HG03175 (cell line): ENCODE results near the gene PHLDB2.

Source experiments
- ATAC-seq: cut with Tn5 transposase; IDR thresholded peaks from one replicate; pipeline ENCODE4 v1.9.1; 2021; ENCODE audit warnings: mild to moderate bottlenecking, moderate library complexity; ENCODE audit not compliant: unreplicated experiment

PHLDB2 gene

DNA sequence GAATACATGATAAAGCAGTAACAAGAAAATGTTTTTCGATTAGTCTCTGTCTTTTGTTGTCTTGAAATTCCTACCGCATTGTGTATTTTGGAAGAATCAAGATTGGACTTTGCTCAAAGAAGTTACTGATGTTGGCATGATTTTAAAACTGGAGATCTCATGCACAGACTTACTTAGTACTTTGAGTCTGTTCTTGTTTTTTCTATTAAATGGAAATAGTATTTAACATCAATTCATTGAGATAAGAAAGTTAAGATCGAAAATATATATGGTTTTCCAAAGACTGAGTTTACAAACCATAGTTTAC, 122.3 kb downstream of the PHLDB2 start:
- ATAC-seq = no peak

DNA sequence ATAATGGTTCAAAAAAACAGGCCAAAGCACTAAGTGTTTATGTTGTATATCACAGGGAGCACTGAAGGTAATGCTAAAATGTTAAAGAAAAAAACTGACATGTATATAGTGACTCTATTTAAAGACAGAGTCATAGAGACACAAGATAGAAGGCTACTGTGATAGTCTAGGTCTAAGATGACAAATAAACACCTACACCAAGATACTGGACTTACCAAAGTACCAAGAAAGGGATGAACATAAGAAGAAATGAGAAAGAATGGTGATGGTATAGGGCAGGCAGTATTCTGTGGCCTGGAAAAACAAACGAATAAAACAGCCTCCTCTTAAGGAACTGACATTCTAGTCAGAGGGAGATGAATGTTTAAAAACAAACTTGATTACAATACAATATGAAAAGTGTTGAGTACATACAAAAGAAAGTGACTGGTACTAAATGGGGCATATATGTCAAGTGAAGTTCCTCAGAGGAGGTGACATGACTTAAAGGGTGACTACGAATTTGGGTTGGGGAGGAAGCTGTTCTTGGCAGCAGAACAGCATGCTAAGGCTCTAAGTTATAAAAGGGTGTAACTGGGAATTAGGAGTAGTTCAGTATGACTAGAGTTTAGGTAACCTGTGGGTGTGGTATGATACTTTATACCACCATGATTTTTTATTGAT, 125.7 kb downstream of the PHLDB2 start:
- no peak for ATAC-seq

DNA sequence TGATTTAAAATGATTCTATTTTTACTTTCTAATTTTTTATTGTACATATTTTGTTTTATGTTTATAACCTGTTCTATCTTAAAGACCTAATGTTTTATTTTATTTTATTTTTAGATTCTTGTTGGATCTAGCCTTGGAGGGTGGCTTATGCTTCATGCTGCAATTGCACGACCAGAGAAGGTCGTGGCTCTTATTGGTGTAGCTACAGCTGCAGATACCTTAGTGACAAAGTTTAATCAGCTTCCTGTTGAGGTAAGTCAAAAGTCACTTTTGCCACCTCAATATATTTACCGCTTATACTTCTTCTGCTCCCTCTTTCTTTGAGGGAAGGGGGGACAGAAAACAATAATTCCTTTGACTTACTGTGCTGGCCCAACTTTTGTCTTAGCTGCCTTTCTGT, 127.7 kb downstream of the PHLDB2 start:
- no peak for ATAC-seq

DNA sequence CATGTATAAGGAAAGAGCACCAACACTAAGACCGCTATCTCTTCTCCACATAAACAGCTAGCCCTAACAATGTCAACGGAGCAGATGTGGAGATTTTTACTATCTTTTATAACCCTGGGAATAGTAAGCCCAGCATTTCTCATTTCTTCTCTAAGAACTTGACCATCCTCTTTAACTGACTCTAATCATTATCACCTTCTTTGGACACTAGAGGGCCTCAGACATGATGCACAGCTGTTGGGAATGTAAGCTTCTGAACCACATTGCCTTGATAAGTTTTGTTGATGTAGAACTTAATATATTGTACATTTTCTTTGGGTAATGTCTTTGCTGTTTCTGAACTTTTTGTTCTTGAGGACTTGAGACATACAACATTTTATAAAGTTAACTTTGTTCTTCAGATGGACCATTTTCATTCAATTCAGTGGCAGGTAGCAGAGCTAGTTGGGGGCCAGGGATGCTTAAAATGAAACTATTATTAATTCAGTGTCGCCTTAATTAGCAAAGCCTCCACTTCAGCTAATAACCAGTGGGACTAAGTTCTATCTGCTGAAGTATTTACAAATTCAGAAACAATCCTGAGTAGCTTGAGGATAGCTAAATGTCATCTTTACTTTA, 130.1 kb downstream of the PHLDB2 start:
- ATAC-seq = peak; percentile 92

DNA sequence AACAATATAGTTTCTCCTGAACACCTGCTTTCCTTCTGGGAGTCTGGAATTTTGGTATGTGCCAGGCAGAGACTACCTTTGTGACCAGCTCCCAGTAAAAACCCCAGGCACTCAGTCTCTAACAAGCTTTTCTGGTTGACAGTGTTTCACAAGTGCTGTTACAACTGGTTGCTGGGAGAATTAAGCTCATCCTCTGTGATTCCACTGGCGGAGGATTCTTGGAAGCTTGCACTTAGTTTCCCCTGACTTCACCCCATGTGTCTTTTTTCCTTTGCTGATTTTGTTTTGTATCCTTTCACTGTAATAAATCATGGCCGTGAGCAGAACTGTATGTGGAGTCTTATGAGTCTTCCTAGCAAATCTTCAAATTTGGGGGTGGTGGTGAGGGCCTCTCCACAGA, 134.0 kb downstream of the PHLDB2 start:
- ATAC-seq = no peak

DNA sequence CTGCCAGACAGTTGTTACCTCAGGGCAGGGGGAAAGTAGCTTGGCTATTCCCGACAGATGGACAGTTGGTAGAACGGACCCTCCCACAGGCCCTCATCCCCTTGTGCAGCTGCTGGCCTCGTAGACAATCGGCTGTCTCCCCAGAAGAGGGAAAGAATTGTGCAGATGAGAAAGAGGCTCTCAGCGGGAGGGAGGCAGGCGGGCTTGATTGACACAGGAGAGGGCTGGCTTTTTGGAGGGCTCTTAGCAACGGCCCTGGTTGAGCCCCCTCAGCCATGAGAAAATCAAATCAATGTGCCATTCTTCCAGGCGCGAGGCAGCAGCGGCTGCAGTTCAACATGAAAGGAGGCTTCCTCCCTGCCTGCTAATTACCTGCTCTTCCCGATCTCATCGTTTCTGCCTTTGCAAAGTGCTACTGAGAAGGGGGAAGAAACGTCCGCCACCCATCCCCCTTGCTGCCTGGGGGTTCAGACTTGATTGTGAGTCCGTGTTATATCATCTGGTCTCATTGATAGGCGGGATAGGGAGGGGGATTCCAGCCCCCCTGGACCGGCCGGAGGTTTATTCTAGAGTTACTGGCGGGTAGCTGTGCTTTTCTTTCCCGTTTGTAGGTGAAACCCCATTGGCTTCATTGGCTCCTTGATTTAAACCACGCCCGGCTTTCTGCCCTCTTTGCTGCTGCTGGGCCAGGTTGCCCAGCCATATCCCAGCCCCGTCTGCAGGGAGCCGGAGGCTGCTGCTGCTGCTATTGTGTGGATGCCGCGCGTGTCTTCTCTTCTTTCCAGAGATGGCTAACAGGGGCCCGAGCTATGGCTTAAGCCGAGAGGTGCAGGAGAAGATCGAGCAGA, 139.8 kb downstream of the PHLDB2 start, which contains the start of gene TAGLN3:
TAGLN3 (plus strand) TSS at position 287 of the 848 bp plus-strand sequence; CDS start at position 788, 501 bp downstream.
- no peak for ATAC-seq

DNA sequence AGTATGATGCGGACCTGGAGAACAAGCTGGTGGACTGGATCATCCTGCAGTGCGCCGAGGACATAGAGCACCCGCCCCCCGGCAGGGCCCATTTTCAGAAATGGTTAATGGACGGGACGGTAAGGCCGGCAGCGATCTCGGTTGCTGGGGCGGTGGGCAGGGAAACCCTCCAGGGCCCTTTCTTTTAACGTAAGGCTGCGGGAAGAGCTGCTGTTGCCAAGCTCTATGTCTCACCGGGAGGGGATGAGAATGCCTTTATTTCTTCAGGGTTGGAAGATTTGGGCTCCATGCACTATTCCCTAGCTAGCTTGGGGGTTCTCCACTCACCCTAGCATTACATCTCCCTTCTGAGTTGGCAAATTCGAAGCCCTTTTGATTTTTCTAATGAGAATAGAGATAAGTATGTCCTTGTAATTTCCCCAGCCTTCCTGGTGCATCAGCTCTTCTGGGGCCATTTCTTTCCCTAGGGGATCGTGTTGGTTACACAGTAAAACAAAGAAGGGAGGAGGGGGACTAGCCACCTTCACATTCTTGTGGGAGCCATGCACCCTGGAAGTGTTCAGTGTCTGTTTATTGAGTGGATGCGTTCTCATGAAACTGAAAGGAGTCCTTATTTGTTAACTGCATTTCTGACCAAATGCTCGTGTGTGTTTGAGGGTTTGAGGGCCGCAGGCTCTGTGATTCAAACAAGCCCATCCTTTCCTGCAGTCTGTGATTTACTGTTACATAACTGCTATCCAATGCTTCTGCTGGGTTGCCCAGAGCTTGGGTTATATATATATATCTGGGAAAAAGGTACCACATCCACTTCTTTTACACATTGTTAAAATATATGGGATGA, 140.6 kb downstream of the PHLDB2 start:
- no peak for ATAC-seq

DNA sequence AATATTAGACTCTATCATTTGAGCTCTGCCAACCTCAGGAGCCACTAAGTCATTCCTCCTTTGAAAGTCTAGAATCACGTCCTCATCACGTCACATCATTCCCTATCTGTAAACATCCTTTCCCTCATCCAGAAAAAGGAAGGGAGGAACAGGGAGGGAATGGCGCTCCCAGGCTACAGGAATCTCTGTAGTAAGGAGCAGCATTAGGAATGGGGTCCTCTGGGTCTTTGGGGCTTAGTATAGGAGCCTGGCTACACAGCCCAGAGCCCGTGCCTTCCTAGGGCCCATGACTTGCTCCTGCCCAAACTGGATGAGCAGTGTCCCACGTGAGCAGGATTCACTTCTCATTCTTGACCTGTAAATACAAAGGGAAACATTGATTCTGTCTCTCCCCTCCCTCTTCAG, 141.3 kb downstream of the PHLDB2 start:
- ATAC-seq = no peak

DNA sequence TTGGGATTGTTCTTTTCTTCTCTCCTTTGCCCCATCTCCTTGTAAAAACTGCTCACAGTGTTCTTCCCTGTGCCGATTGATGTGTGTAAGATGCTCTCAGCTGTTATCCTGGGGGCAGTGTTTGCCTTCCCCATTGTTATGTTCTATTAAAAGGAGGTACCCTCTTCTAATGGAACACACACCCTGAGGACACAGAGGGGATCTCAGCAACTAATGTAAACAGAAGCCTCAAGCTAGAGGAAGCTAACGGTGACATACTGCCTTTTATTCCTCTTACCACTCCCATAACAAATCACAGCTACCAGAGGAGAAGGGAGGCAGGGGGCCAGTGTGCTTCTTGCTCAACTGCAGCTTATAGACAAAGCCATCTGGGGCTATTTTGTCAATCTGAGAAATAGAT, 141.9 kb downstream of the PHLDB2 start:
- no peak for ATAC-seq

DNA sequence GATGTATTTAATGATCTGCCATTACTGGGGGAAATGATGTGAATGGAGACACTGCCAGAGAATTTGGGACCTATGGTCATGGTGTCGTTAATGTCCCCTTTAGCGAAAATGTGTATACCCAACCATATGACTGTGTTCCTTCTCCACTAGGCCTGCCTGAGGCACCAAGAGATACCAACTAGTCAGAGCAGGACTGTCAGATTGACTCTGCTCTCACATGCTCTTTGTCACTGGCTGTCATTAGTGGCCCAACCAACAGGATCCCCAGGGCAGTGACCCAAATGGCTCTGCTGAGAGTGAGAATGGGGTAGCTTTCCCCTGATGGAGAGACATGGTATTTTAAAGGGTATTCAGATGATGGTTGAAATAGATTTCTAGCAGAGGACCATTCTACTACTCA, 142.5 kb downstream of the PHLDB2 start:
- ATAC-seq = no peak

DNA sequence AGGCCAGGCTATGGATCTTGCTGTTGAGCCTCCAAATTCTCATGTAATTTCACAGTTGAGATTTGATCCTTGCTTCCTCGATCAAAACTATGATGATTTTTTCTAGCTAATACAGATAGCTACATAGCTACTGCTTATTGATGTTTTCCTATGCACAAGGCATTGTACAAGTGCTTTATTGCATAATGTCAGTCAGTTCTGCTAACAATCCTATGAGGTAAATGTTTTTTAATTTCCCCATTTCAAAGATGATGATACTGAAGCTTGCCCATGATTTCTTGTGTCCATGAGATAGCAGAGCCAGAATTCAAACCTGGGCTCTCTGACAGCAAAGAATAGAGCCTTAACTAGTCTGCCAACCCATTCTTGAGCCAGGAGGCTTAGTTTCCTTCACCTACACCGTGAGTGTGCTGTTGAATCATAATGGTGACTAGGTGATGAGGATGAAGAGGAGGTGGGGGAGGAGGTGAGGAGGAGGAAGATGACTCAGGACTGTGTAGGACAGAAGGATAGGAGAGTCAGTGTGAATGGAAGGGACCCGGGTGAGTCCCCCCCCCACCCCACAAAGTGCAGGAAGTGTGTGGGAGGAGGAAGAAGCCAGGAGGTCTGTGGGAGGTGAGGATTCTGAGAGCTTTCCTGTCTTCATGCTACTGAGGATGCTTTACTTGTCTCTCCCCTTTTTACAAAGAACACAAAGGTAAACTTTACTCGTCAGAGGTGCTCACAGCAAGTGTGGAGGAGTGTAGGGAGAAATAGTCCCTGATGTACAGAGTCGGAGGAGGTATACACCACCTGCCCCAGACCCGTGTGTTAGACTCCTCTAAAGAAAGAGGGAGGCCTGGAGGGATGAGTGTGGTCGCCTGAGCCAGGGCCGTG, 143.3 kb downstream of the PHLDB2 start:
- ATAC-seq = no peak

DNA sequence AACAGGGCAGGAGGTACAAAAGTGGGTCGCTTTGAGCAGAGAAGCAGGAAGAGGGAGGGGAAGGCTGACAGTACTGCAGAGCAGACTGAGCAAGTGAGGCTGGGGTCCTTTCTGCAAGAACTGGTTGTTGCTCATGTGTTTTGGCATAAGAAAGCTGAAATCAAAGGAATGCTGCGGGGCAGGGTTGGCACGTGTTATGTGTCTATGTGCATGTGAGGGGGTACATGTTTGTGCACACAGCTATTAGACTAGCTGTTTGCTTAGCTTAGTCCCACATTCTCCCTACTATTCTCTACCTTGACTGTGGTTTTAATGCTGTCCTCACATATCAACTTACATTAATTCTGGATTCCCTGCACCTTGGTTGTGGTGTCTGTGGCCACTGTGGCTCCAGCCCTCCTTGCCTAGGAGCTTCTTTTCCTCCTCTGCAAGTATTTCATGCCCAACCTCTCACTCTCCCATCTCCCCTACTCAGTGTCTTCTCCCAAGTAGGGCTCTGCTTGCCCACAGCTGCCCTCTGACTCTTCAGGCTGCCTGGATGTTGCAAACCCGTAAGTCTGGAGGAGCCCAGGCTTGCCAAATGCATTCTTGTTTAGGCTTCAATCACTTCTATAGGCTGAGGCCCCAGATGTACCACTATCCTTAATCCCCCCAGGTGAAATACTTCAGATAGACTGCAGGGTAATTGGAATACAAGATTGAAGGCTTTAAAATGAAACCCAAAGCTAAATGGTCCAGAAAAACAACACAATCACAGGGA, 144.4 kb downstream of the PHLDB2 start:
- no peak for ATAC-seq

DNA sequence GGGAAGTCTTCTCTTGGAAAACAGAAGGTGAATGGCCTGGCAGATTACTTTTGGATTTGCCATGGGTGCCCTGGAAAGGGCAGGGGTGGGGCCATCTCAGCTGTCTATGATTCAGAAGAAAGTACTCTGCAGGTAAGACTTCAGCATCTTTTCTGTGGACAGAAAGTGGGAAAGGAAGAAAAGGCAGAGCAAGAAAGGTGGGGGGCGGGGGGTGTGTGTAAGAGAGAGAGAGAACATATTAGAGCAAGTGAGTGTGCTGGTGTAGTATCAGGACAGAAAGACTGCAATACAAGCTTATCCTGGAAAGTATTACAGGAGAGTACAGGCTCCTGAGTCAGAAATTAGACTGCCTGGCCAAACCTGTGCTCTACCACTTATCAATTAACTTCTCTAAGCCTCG, 145.1 kb downstream of the PHLDB2 start:
- no peak for ATAC-seq

DNA sequence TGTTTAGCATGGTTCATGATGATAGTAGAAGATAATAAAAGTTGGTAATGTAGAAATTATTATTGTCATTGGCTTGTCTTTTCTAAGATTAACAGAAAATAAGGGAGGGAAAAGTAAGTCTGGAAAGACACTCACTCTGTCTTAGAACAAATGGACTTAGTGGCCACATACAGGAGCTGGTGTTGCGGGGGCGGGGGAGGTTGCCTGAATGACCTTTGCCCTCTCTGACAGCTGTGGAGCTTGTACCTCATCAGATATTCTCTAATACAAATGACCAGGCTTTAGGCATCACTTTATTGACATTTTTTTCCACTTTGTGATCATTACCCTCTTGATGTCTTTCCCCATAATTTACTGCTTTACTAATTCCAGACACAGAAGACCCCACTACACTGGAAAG, 145.6 kb downstream of the PHLDB2 start:
- ATAC-seq = no peak

DNA sequence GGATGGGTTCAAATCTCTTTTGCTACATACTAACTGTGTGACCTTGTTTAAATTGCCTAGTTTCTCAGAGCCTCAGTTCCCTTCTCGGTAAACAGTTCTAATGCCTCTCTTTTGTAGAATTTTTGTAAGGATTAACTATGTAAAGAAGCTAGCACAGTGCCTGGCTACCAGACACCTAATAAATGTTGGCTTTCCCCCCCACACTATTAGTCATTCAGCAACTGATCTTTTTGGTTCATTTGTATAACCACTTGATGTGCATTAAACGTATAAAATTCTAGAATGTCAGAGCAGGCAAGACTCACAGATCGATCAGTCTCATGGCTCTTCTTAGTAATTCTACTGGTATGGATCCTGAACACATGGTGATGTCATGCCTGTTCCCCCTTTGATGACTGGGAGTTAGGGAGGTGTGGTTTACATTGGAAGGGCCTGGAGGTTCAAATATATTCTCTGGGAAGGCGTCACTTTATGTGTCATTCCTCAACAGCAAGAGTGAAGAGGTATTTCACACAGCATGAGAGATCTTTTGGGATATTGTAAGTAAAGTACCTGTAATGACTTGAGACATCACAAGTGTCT, 146.1 kb downstream of the PHLDB2 start:
- ATAC-seq = no peak

DNA sequence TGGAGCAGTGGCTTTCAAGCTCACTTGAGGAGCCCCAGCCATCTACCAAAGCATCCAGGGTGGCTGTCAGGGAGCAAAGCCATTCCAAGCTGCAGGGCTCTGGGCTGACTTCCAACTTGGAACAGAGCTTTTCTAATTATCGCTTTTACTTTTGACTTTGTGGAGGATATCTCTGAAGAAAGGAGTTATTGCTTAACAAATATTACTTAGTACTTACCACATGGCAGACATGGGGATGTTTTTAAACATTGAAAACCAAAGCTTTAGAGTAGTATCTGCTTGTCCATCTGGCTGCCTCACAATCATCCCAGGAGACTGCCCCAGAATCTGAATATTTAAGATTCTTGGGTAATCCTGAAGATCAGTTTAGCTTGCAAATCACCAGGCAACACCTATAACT, 148.6 kb downstream of the PHLDB2 start:
- no peak for ATAC-seq

DNA sequence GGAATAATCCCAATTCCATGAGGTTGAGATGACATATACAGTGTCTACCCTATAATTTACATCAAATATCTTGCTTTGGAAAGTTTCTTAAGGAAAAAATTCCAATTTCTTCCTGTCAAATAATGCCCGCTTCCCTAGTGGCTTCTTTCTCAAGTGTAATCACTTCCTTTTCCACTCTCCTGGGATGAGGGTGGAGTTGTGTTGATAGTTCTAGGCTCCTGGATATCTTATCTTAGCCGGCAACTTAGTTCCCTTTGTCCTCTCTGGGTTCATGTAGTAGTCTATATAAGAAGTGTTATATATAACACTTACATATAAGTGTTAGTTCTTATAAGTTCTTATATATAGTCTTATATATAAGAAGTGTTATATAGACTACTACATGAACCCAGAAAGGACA, 150.6 kb downstream of the PHLDB2 start:
- no peak for ATAC-seq

DNA sequence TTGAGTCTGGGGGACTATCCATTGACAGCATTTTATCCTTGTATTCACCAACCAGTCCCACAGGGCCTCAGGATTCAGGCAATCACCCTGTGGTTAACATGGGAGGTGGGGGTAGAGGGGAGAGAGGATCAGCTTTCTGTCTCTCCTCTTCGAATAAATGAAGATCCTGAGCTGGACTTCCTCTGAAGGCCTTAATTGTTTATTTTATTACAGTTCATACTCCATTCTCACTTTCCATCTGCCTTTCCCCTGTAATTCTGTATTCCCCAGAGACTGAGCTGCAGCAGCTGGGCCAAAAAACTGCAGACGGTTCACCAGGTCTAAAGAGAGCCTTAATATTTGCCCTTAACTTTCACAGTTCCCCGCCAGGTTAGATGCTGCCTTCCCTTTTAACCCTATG, 151.6 kb downstream of the PHLDB2 start:
- no peak for ATAC-seq

DNA sequence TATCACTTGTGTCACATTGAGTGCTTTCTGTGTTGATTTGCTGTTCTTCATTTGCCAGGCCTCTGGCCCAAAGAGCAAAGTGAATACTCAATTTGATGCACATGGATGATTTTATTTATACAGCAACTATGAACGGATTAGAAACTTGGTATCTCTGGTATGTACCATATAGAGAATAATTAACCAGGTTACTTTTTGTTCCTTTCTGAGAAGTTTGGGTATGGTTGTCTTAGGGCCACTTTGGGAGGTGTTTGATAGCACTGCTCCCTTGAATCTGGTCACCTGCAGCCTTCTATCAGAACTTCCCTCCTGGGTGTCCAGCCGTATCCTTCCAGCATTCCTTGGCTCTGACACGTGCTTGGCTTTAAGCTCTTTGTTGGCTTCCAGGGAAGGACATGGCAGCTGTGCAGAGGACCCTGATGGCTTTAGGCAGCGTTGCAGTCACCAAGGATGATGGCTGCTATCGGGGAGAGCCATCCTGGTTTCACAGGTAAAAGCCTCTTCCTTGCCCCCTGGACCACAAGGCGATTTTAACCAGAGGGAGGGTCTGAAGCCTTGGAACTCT, 152.4 kb downstream of the PHLDB2 start:
- ATAC-seq = no peak
